A549 (cell line): ENCODE measurements around the gene PRKD1.

Experiments used
- HMGXB4 ChIP-seq: fragments of 250-450 bp; sonication (Bioruptor Pico); IDR thresholded peaks from 2 replicates; pipeline ENCODE4 v1.5.0; 2021; ENCODE audit warnings: mild to moderate bottlenecking, moderate library complexity, borderline replicate concordance
- JUNB ChIP-seq: fragments of >200 bp; sonication (Bioruptor Twin); formaldehyde crosslinking; IDR thresholded peaks from 2 replicates; pipeline ENCODE4 v1.6.1; 2016

GRCh38 chr14:29799464-29800095 lies 128.1 kb downstream of the PRKD1 start:
- no peak for TF ChIP-seq HMGXB4 (CRISPR knock-in tag)
- TF ChIP-seq JUNB: no peak
